Measurements from ENCODE around the gene SOS2. TPM values are rescaled to one million over a fixed set of nuclear protein-coding genes. Genes with fewer than 3 reads are reported as not detected.
A peak's percentile ranks its signal among the peaks of the same experiment; 100 is the strongest.

The SOS2 gene
- total RNA-seq (2014; rRNA removed; shearing (Covaris generic)) (13.5 and 16.5 TPM in 2 replicates), total RNA-seq (2022) (25.2 and 34.7 TPM in 2 replicates), Bru-seq, nascent RNA (percentile 70 among the genes with signal in this experiment), BruChase-seq, experiment 1, labeled RNA remaining after a 6-hour chase (percentile 67 among the genes with signal in this experiment), BruChase-seq, experiment 2, labeled RNA remaining after a 2-hour chase (percentile 68 among the genes with signal in this experiment)
- long read RNA-seq, full-length matches to known transcripts, result 10 of 31 reads
- long read RNA-seq, partial matches to known transcripts, result 10 of 31 reads
- long read RNA-seq, other reads (novel, unspliced or antisense), result 11 of 31 reads

DNA sequence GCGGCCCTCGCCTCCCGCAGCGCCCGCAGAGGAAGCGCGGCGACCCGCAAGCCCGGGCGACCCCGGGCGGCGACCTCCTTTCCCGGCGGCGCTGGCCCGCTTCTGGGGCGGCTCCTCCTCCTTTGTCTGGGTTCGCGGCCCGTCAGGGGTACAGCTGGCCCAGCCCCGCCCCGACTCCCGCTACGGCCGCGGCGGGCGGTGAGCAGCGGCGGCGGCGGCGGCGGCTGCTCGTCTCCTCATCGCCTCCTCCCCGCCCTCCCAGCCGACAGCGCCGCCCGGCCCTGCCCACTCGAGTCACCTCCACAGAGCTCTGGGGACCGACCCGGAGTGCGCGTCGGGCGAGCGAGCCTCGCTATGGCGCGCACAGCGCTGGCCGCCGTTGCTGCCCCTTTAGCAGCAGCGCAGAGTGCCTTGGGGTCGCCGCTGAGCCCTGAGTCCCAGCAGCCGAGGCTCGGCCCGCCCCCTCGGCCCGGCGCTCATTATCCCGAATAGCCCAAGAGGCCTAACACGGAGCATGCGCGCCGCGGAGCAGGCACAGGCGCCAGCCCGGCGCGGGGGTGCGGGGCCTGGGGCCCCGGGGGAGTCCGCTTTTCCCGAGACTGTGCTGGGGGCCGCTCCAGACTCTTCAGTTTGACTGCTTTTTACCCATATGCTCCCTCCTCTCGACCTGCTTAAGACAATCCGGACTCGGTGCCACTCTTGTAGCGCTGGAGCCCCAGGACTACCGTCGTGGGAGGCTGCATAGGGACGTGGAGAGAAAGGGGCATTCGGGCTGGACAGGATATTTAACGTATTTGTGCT lies at the start of gene SOS2:
TSS of gene SOS2 (minus strand) at position 104 of the 801 bp plus-strand sequence. CDS start 295 bp downstream, outside the sequence.
- H3K4me3 ChIP-seq (ENCODE audit: low read depth, low read length, poor library complexity, severe bottlenecking), result peak within 1 kb of the TSS; percentile 94
- peaks cover 18% of the 10 kb centered on the region for H3K4me1 ChIP-seq (ENCODE audit: insufficient read depth, low read length, poor library complexity, severe bottlenecking)
- peak within 1 kb of the TSS; percentile 81 for H3K27ac ChIP-seq (ENCODE audit: low read depth, low read length, poor library complexity, severe bottlenecking)
- no peak for TF ChIP-seq EZH2phosphoT487 (IDR thresholded peaks at IDR 0.05; ENCODE audit: borderline replicate concordance, low read depth, low read length)
- TF ChIP-seq CTCF (conservative IDR thresholded peaks at IDR 0.05; ENCODE audit: low read length), result 0 out of 2 replicates have a peak, but pooled peaks have one; percentile 12
- peaks cover 13% of the 10 kb centered on the region for H3K36me3 ChIP-seq (ENCODE audit: insufficient read depth, low read length)
- ChIA-PET CTCF (ENCODE audit: unreplicated experiment) (no interaction called here), POLR2A (interaction anchor here (0.9 kb wide), 1 partner anchor 30 kb away, joined by 3 read pairs; no protein-coding TSS in a partner anchor)
- intact Hi-C loops (cut with micrococcal nuclease; ENCODE audit: unreplicated experiment), result loop anchor here (1.0 to 5.0 kb wide), 6 partner anchors 81 to 599 kb away; partner anchors contain the start of genes DMAC2L, L2HGDH, MAP4K5 and VCPKMT
- H3K79me2 ChIP-seq (ENCODE audit: insufficient read depth, low read depth, low read length), result peaks cover 36% of the 10 kb centered on the region
- peak within 1 kb of the TSS; percentile 98 for H2AFZ ChIP-seq (ENCODE audit: low read length)
- no peaks in the 10 kb centered on the region for H3K9me2 ChIP-seq (ENCODE audit: insufficient read depth, low read length)
- DNase-seq (ENCODE audit: low spot score), result peak; percentile 91
- peak within 1 kb of the TSS; percentile 89 for H3K4me2 ChIP-seq (ENCODE audit: low read length)
- H3K9me3 ChIP-seq (ENCODE audit: low read length), result peaks cover 20% of the 10 kb centered on the region
- no peaks in the 10 kb centered on the region for H4K20me1 ChIP-seq (ENCODE audit: insufficient read depth, low read length)
- BruUV-seq (replicated peaks), result no TSS peak

- no peak for DNase-seq (ENCODE audit: low spot score)
- Histone ChIP-seq H3K9me2 (ENCODE audit: insufficient read depth, low read length) (no peaks in the 10 kb centered on the region), H3K36me3 (ENCODE audit: insufficient read depth, low read length) (0 out of 2 replicates have a peak, but pooled peaks cover 3% of the 10 kb centered on the region), H3K4me3 (ENCODE audit: low read depth, low read length, poor library complexity, severe bottlenecking) (no peak overlapping the region), H3K79me2 (ENCODE audit: insufficient read depth, low read depth, low read length) (no peaks in the 10 kb centered on the region), H3K27ac (ENCODE audit: low read depth, low read length, poor library complexity, severe bottlenecking) (no peak overlapping the region), H3K4me2 (ENCODE audit: low read length) (no peak overlapping the region), H2AFZ (ENCODE audit: low read length) (no peak overlapping the region), H3K9me3 (ENCODE audit: low read length) (no peaks in the 10 kb centered on the region), H4K20me1 (ENCODE audit: insufficient read depth, low read length) (no peaks in the 10 kb centered on the region), H3K4me1 (ENCODE audit: insufficient read depth, low read length, poor library complexity, severe bottlenecking) (no peaks in the 10 kb centered on the region)
- POLR2A ChIA-PET, result interaction anchor here (0.6 kb wide), 1 partner anchor 1801 kb away, joined by 4 read pairs; no protein-coding TSS in a partner anchor
- CTCF ChIA-PET (ENCODE audit: unreplicated experiment), result no interaction called here
- TF ChIP-seq CTCF (conservative IDR thresholded peaks at IDR 0.05; ENCODE audit: low read length) (no peak), EZH2phosphoT487 (IDR thresholded peaks at IDR 0.05; ENCODE audit: borderline replicate concordance, low read depth, low read length) (no peak)
- no TSS peak for BruUV-seq (replicated peaks)
- intact Hi-C loops (cut with micrococcal nuclease; ENCODE audit: unreplicated experiment), result no loop called here
Measured at GRCh38 chr14:50272498-50272897, 41.1 kb upstream of the SOS2 start.

Measured in OCI-LY7 (cell line).